Measurements from ENCODE around the gene MBD5.

The MBD5 gene

GRCh38 chr2:148124271-148124670, 103.4 kb downstream of the MBD5 start:
- DNase-seq (ENCODE audit: low read depth), result peak; percentile 54

GRCh38 chr2:148130581-148130980, 109.7 kb downstream of the MBD5 start:
- DNase-seq (ENCODE audit: low read depth), result peak; percentile 29

- peak; percentile 76 for DNase-seq (ENCODE audit: low read depth)
Measured at GRCh38 chr2:148132412-148132811, 111.5 kb downstream of the MBD5 start.

DNA sequence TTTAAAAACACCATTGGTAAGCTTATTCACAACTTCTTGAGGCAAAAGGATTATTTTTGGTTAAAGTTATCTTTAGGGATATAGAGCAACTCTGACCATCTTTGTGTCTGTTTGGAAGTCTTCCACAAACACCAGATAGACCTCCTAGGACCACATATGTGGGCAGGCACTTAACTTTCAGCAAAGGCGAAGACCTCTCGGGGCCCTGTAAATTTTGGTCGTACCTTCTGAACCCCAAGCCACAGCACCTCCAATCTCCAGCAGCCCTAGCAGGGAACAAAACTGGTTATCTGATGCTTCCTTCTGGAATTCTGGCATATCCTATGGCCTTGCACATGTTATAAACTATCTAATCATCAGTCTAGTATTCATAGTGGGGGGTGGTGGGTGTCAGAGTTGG, 114.8 kb downstream of the MBD5 start:
- DNase-seq (ENCODE audit: low read depth), result no peak

DNA sequence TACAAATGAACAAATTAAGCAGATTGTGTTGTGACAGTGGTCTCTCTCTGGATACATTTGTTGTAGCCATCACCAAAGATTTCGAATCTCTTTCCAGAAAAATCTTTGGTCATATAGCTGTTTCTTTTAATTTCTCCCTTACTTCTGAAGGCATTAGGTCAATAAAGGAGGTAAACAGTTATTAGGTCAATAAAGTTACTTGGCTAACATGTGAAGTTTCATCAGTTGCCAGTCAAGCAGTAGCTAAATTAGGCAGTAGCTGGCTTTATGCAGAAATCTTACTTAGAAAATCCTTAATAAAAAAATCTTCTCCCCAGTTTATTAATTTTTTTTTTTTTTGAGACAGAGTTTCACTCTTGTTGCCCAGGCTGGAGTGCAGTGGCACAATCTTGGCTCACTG, 115.5 kb downstream of the MBD5 start:
- DNase-seq (ENCODE audit: low read depth), result no peak

GRCh38 chr2:148161909-148162435, 141.1 kb downstream of the MBD5 start:
- DNase-seq (ENCODE audit: low read depth), result no peak

GRCh38 chr2:148162871-148163270, 142.0 kb downstream of the MBD5 start:
- no peak for DNase-seq (ENCODE audit: low read depth)

DNA sequence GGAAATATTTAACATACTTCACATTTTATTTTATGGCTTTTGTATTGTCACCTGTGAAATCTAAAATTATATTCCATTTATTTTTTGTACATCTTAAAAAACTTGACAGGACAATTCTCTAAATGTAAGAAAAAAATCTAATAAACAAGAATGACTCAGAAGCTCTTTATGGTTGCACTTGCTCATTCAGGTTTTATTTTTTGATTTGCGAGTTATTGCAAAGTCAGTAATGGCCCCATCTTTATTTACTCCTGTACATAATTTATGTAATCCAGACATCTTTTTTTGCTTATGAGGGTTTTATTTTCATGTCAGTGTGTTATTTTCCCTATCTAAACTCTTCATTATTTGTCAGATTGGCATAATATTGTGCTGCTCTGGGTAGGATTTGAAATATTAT, 145.1 kb downstream of the MBD5 start:
- no peak for DNase-seq (ENCODE audit: low read depth)

DNA sequence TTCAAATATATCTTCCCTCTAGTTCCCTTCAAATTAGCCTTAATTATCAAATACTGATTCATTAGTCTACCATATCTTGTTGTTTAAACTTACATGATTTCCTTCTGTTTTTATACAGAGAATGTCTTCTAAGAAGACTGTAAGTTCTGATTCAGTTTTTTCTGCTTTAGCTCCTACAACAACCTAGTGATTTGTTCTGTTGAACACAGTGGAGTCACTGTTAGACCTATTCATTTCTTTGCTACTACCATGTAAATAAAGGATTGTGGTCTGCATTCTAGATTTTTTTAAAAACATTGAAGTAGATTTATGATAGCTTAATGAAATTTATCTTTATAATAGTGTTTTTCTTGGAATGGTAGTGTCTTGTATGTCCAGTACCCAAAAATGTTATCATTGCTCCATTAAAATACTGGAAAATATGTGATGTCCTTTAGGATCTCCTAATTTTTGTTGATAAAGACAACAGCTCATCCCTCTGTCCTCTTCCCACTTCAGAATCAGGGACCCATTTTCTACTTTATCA, 146.4 kb downstream of the MBD5 start:
- DNase-seq (ENCODE audit: low read depth), result no peak

GRCh38 chr2:148167855-148168254, 147.0 kb downstream of the MBD5 start:
- DNase-seq (ENCODE audit: low read depth), result no peak

DNA sequence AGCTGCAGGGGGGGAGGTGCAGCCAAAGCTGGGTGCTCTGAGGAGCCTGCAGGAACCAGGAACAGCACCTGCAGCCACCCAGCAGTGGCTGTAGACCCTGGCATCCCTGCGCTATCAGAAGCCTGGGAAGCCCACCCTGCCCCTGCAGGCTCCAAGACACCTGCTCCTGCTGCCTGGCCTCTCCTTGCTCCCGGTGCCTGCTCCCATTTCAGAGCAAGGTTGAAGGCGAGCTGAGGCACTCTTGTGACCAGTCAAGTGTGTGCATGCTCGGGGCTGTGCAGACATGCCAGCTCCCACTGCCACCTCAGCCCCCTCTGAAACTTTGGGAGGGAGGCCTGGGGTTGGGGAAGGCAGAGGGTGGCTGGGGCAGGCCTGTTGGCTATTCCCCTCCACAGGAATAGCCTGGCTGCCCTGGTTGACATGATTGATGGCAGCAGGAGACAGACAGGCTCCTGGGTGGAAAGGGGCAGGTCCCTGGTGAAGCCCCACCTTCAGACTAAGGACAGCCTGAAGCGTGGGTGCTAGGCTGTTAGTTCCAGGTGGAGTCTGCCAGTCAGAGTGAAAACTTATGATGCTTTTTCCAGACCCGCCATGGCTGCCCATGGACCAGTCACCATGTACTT, 151.4 kb downstream of the MBD5 start:
- DNase-seq (ENCODE audit: low read depth), result no peak

DNA sequence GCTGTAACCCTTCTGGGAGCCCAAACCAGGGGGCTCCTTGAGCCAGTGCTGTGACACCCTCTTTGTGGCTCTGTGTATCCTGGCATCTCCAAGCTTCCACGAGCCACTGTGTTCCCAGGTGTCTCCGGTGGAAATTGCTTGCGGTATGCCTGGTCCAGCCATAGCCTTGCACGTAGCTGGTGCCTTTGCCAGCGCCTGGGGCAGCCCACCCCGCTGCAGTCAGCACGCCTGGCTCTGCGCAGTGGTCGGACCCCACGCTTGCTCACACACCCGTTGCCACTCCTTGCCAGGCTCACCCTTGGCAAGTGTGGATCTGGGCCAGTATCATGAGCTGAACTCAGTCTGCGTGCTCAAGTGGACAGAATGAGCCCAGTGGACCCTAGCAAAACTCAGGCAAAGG, 152.3 kb downstream of the MBD5 start:
- no peak for DNase-seq (ENCODE audit: low read depth)

DNA sequence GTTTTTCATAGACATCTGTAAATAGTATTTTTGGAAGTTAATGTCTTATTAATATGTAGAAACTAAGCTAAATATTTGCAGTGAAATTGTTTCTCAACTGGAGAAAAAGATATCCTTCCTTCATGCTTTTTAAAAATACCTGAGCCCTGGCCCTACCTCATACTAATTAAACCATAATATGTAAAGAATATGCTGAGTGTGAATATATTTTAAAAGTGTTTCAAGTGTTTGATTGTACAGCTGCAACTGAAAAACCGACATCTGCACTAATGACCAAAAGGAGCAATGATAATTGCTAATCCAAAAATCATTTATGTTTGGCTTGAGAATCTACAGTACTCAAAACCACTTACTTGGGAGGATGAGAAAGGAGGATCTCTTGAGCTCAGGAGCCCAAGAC, 156.7 kb downstream of the MBD5 start:
- DNase-seq (ENCODE audit: low read depth), result no peak

- DNase-seq (ENCODE audit: low read depth), result no peak
Measured at GRCh38 chr2:148179724-148180123, 158.8 kb downstream of the MBD5 start.

DNA sequence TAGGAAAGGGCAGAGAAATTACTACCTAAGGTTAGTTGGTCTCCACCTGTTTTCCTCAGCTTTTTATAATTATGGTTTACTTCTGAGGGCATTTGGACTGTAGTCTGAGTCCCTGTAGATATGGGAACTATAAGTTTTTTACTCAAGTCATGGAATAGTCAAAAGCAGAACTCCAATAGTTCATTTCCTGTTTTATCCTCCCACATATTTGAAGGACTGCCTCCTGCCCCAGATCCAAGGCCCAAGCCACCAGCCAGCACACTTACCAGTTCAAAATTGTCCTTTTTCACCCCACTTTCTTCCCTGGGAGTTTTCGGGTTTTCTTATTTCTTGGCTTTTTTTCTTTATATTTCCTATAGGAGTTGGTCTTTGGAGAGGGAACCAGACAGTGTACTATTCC, 164.1 kb downstream of the MBD5 start:
- no peak for DNase-seq (ENCODE audit: low read depth)

GRCh38 chr2:148194882-148195281, 174.0 kb downstream of the MBD5 start:
- DNase-seq (ENCODE audit: low read depth), result no peak

DNA sequence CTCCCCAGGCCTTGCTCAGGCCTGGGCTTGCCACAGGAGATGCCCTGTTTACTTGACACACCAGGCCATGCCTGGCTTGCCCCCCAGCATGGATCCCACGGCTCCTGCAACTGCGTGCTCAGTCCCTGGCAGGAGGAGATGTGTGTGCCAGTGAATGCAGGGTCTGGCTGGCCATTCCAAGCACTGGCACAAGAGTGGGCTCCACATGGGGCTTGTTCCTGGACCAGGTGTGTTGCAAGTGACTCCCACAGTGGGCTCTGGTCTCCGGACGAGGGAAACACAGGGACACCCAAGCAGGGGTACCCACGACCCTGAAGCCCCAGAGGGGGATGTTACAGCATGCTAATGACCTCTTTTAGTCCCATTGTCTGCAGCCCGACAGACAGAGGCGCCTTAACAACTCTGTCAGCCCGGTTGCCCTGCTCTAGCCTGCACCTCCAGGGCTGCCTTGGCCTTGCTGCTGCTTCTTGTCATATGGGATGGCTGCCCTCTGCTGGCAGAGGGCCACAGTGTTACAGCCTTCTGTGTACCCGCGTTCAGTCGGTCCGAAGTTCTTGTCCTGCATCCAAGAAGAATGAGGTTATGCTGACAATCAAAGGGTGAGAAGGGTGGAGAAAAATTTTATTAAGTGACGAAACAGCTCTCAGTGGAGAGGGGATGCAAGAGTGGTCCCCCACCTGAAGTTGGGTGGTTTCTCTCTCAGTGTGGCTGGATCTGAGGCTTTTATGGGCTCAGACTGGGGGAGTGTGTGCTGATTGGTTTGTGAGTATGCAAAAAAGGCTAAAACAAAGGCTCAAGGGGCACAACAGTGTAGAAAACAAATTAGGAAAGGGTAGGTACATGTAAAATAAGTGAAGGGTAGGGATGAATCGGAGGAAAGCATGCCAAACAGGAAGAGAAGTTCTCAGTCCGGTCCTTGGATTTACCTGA, 180.4 kb downstream of the MBD5 start:
- peak; percentile 53 for DNase-seq (ENCODE audit: low read depth)

DNA sequence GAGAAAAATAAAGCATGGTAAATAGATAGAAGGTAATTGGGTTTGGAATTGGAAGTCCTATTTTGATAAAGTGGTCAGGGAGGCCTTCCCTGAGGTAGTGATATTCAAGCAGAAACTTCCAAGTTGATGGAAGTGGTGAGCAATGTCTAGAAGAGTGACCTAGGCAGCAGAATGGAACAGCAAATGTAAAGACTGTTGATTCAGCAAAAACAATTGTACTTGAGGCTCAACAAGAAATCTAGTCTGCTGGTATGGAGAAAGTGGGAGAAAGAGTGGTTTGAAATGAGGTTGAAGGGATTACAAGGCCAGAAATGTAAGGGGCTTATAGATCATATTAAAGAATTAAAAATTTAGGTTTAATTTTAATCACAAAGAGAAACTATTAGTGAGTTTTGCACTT, 181.3 kb downstream of the MBD5 start:
- no peak for DNase-seq (ENCODE audit: low read depth)

- DNase-seq (ENCODE audit: low read depth), result no peak
Measured at GRCh38 chr2:148207111-148207510, 186.2 kb downstream of the MBD5 start.

DNA sequence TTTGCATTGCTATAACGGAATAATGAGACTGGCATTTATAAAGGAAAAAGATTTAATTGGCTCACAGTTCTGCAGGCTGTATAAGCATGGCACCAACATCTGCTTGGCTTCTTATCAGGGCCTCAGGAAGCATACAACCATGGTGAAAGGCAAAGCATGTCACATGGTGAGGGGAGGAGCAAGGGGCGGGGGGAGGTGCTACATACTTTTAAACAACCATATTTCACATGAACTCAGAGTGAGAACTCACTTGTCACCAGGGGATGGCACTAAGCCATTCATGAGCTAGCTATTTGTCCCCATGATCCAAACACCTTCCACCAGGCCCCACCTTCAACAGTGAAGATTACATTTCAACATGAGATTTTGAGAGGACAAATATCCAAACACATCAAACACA, 188.7 kb downstream of the MBD5 start:
- DNase-seq (ENCODE audit: low read depth), result no peak

DNA sequence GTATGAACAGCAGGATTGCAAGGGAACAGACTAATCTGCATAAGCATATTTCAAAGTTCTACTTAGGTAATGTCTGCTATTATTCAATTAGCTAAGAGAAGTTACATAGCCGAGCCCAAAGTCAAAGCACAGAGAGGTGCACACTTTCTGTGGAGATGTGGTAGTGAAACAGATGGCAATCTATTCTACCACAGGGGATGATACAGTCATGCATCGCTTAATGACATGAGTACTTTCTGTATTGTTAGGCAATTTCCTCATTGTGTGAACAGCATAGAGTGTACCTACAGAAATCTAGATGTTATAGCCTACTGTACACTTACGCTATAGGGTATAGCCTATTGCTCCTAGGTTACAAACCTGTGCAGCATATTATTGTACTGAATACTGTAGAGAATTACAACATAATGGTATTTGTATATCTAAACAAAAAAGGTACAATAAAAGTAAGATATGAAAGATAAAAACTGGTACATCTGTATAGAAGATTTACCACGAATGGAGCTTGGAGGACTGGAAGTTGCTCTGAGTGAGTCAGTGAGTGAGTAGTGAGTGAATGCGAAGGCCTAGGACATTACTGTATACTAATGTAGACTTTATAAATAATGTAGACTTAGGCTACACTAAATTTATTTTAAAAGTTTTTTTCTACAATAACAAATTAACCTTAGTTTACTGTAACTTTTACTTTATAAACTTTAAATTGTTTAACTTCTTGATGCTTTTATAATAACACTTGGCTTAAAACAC, 197.6 kb downstream of the MBD5 start:
- DNase-seq (ENCODE audit: low read depth), result peak; percentile 12

DNA sequence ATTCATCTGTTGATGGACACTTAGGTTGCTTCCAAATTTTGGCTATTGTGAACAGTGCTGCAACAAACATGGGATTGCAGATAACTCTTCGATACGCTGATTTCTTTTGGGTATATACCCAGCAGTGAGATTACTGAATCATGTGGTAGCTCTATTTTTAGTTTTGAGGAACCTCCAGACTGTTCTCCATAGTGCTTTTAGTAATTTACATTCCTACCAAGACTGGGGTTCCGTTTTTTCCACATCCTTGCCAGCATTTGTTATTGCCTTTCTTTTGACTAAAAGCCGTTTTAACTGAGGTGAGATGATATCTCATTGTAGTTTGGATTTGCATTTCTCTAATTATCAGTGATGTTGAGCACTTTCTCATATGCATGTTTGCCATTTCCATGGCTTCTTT, 200.3 kb downstream of the MBD5 start:
- no peak for DNase-seq (ENCODE audit: low read depth)
